Liver (tissue), 9 donors: ENCODE measurements around the gene SNAPC4. TPM values are rescaled to one million over a fixed set of nuclear protein-coding genes. Genes with fewer than 3 reads are reported as not detected.

Source experiments
- DNase-seq: peaks from one replicate; pipeline ENCODE4 v3.0.0-alpha.2; 2017; ENCODE audit warnings: low spot score
- H3K27ac ChIP-seq, 2 donors: one replicate each; pipeline ENCODE4 v1.7.0; 2013; ENCODE audit warnings: inconsistent platforms in 2 of 2, low read length in 2 of 2, control low read depth in 1 of 2, low read depth in 1 of 2, mild to moderate bottlenecking in 1 of 2
- H3K27me3 ChIP-seq, 4 donors: one replicate each; pipeline versions ENCODE4 v1.6.1 to v1.7.0; 2013; ENCODE audit warnings: low read length in 3 of 4, inconsistent platforms in 1 of 4, mild to moderate bottlenecking in 1 of 4, moderate library complexity in 1 of 4; ENCODE audit not compliant: control insufficient read depth in 4 of 4, insufficient read depth in 4 of 4
- H3K36me3 ChIP-seq, 4 donors: one replicate each; pipeline versions ENCODE4 v1.6.1 to v1.7.0; 2013; ENCODE audit warnings: low read length in 3 of 4, mild to moderate bottlenecking in 3 of 4, low read depth in 1 of 4, moderate library complexity in 1 of 4; ENCODE audit not compliant: control insufficient read depth in 4 of 4, insufficient read depth in 3 of 4
- H3K4me1 ChIP-seq, 4 donors: one replicate each; pipeline versions ENCODE4 v1.6.1 to v1.7.0; 2013; ENCODE audit warnings: low read length in 3 of 4, mild to moderate bottlenecking in 3 of 4, moderate library complexity in 1 of 4; ENCODE audit not compliant: control insufficient read depth in 4 of 4, insufficient read depth in 4 of 4
- H3K4me3 ChIP-seq, 3 donors: one replicate each; pipeline versions ENCODE4 v1.6.1 to v1.7.0; 2013; ENCODE audit warnings: low read length in 3 of 3, control low read depth in 1 of 3, low read depth in 1 of 3, mild to moderate bottlenecking in 1 of 3
- H3K9ac ChIP-seq, 2 donors: one replicate each; pipeline ENCODE4 v1.7.0; 2013; ENCODE audit warnings: low read length in 2 of 2, mild to moderate bottlenecking in 2 of 2, moderate library complexity in 2 of 2, control low read depth in 1 of 2, low read depth in 1 of 2
- H3K9me3 ChIP-seq, 4 donors: one replicate each; pipeline versions ENCODE4 v1.6.1 to v1.7.0; 2013; ENCODE audit warnings: low read length in 3 of 4; ENCODE audit not compliant: control insufficient read depth in 4 of 4
- EGR1 ChIP-seq, 2 donors: IDR thresholded peaks; 2 replicates each; pipeline ENCODE4 v1.6.1; 2016 to 2018; ENCODE audit warnings: antibody characterized with exemption in 2 of 2, low read depth in 2 of 2
- FOXA1 ChIP-seq: IDR thresholded peaks from 2 replicates; pipeline ENCODE4 v1.6.1; 2016; ENCODE audit warnings: antibody characterized with exemption
- GABPA ChIP-seq, 2 donors: IDR thresholded peaks in 1 of 2; conservative IDR thresholded peaks in 1 of 2; 2 replicates each; pipeline ENCODE4 v1.6.1; 2016; ENCODE audit warnings: antibody characterized with exemption in 2 of 2, mild to moderate bottlenecking in 1 of 2, moderate library complexity in 1 of 2
- HNF4A ChIP-seq, 2 donors: conservative IDR thresholded peaks; 2 replicates each; pipeline ENCODE4 v1.6.1; 2016; ENCODE audit warnings: antibody characterized with exemption in 2 of 2, mild to moderate bottlenecking in 2 of 2
- HNF4G ChIP-seq: IDR thresholded peaks from 2 replicates; pipeline ENCODE4 v1.6.1; 2016; ENCODE audit warnings: antibody characterized with exemption
- JUND ChIP-seq, 2 donors: IDR thresholded peaks; 2 replicates each; pipeline ENCODE4 v1.6.1; 2016; ENCODE audit warnings: antibody characterized with exemption in 2 of 2
- NR2F2 ChIP-seq: IDR thresholded peaks from 2 replicates; pipeline ENCODE4 v1.6.1; 2016; ENCODE audit warnings: antibody characterized with exemption
- RAD21 ChIP-seq, 2 donors: IDR thresholded peaks; 2 replicates each; pipeline ENCODE4 v1.6.1; 2016; ENCODE audit warnings: antibody characterized with exemption in 2 of 2, mild to moderate bottlenecking in 2 of 2
- RXRA ChIP-seq, 2 donors: IDR thresholded peaks; 2 replicates each; pipeline ENCODE4 v1.6.1; 2017 to 2018; ENCODE audit warnings: antibody characterized with exemption in 2 of 2, mild to moderate bottlenecking in 1 of 2
- SP1 ChIP-seq: IDR thresholded peaks from 2 replicates; pipeline ENCODE4 v1.6.1; 2018; ENCODE audit warnings: antibody characterized with exemption, mild to moderate bottlenecking
- TAF1 ChIP-seq: conservative IDR thresholded peaks from 2 replicates; pipeline ENCODE4 v1.6.1; 2016; ENCODE audit warnings: antibody characterized with exemption, mild to moderate bottlenecking
- YY1 ChIP-seq: IDR thresholded peaks from 2 replicates; pipeline ENCODE4 v1.6.1; 2016; ENCODE audit warnings: antibody characterized with exemption, mild to moderate bottlenecking
- WGBS: extraction: QIAGEN DNeasy Blood & Tissue Kit; methylation state at CpG from one replicate; pipeline ENCODE4 v1.1.7; 2013; 5-methylcytosine and 5-hydroxymethylcytosine counted together
- polyA plus RNA-seq, 2 donors: library from polyadenylated mRNA; stranded (reverse) in 1 of 2; unstranded in 1 of 2; fragments of 200-250 nt in 1 of 2; fragments of >200 nt in 1 of 2; fragmentation: Nextera tagmentation in 1 of 2; extraction: Ambion mirVana in 1 of 2; gene quantifications; one replicate each; pipeline versions ENCODE4 v1.2.1 to v1.2.3, GENCODE V29; 2013 to 2015
- total RNA-seq, 2 donors: library from RNA; depleted of rRNA; stranded (reverse); fragments of >200 nt; gene quantifications; one replicate each; pipeline ENCODE4 v1.2.3, GENCODE V29; 2014
- TF ChIP-seq, protein P1 (sequence below): IDR thresholded peaks from 2 replicates; pipeline ENCODE4 v1.6.1; 2016; ENCODE audit warnings: antibody characterized with exemption, mild to moderate bottlenecking
- TF ChIP-seq, protein P2 (sequence below): IDR thresholded peaks from 2 replicates; pipeline ENCODE4 v1.6.1; 2016; ENCODE audit warnings: antibody characterized with exemption
- TF ChIP-seq, protein P3 (sequence below): IDR thresholded peaks from 2 replicates; pipeline ENCODE4 v1.6.1; 2016; ENCODE audit warnings: antibody characterized with exemption
- TF ChIP-seq, protein P4 (sequence below): fragments of 150-350 bp; IDR thresholded peaks from 2 replicates; pipeline ENCODE4 v1.5.1; 2017; ENCODE audit warnings: improper control_type of control experiment, low read depth, low read length; ENCODE audit not compliant: missing input control
- TF ChIP-seq, protein P5 (sequence below): IDR thresholded peaks from 2 replicates; pipeline ENCODE4 v1.6.1; 2016; ENCODE audit warnings: antibody characterized with exemption
- donor health status: healthy.
- donor health status: healthy.
- donor health status: healthy.
- donor health status: healthy.
- donor health status: healthy.

Gene SNAPC4
- total and polyA plus RNA-seq, 4 donors, result 0.75 to 4.2 (median 3.1) TPM

DNA sequence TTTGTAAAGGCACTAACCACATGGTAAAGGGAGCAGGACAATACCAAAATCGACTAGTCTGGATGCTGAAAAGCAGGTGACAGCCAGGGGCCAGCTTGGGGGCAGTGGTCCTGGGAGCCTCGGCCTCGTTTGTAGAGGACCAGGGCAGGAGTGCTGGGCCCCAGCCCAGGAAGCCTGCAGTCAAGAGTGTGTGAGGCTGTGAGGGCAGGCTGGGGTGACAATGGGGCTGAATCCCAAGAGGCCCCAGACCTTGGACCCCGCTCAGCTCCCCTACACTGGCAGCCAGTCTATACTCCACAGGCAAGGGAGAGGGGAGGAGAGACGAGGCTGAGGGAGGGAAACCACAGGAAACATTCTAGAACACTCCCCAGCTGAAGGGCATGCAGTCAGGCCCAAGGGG lies 42.3 kb upstream of the SNAPC4 start:
- TF ChIP-seq, protein P1, sequence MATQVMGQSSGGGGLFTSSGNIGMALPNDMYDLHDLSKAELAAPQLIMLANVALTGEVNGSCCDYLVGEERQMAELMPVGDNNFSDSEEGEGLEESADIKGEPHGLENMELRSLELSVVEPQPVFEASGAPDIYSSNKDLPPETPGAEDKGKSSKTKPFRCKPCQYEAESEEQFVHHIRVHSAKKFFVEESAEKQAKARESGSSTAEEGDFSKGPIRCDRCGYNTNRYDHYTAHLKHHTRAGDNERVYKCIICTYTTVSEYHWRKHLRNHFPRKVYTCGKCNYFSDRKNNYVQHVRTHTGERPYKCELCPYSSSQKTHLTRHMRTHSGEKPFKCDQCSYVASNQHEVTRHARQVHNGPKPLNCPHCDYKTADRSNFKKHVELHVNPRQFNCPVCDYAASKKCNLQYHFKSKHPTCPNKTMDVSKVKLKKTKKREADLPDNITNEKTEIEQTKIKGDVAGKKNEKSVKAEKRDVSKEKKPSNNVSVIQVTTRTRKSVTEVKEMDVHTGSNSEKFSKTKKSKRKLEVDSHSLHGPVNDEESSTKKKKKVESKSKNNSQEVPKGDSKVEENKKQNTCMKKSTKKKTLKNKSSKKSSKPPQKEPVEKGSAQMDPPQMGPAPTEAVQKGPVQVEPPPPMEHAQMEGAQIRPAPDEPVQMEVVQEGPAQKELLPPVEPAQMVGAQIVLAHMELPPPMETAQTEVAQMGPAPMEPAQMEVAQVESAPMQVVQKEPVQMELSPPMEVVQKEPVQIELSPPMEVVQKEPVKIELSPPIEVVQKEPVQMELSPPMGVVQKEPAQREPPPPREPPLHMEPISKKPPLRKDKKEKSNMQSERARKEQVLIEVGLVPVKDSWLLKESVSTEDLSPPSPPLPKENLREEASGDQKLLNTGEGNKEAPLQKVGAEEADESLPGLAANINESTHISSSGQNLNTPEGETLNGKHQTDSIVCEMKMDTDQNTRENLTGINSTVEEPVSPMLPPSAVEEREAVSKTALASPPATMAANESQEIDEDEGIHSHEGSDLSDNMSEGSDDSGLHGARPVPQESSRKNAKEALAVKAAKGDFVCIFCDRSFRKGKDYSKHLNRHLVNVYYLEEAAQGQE, result no peak
- TF ChIP-seq, protein P2, sequence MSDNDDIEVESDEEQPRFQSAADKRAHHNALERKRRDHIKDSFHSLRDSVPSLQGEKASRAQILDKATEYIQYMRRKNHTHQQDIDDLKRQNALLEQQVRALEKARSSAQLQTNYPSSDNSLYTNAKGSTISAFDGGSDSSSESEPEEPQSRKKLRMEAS, result no peak
- TF ChIP-seq TAF1, result no peak
- TF ChIP-seq, protein P3, sequence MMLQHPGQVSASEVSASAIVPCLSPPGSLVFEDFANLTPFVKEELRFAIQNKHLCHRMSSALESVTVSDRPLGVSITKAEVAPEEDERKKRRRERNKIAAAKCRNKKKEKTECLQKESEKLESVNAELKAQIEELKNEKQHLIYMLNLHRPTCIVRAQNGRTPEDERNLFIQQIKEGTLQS, result no peak
- TF ChIP-seq SP1, result no peak
- TF ChIP-seq HNF4A (conservative IDR thresholded peaks at IDR 0.05), result no peak
- TF ChIP-seq EGR1 (IDR thresholded peaks at IDR 0.05; ENCODE audit: low read depth in 2 of 2), result no peak
- no peak for TF ChIP-seq RXRA (IDR thresholded peaks at IDR 0.05)
- TF ChIP-seq NR2F2, result no peak
- no peak for TF ChIP-seq YY1
- TF ChIP-seq FOXA1, result no peak
- TF ChIP-seq, protein P4, sequence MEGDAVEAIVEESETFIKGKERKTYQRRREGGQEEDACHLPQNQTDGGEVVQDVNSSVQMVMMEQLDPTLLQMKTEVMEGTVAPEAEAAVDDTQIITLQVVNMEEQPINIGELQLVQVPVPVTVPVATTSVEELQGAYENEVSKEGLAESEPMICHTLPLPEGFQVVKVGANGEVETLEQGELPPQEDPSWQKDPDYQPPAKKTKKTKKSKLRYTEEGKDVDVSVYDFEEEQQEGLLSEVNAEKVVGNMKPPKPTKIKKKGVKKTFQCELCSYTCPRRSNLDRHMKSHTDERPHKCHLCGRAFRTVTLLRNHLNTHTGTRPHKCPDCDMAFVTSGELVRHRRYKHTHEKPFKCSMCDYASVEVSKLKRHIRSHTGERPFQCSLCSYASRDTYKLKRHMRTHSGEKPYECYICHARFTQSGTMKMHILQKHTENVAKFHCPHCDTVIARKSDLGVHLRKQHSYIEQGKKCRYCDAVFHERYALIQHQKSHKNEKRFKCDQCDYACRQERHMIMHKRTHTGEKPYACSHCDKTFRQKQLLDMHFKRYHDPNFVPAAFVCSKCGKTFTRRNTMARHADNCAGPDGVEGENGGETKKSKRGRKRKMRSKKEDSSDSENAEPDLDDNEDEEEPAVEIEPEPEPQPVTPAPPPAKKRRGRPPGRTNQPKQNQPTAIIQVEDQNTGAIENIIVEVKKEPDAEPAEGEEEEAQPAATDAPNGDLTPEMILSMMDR, result no peak
- no peak for TF ChIP-seq HNF4G
- TF ChIP-seq JUND (IDR thresholded peaks at IDR 0.05), result no peak
- no peak for TF ChIP-seq RAD21 (IDR thresholded peaks at IDR 0.05)
- Histone ChIP-seq H3K36me3 (peaks cover 24 to 56% (median 38%) of the 10 kb centered on the region in 4 donors), H3K4me1 (peaks cover 14 to 56% (median 48%) of the 10 kb centered on the region in 4 donors), H3K4me3 (no peak overlapping the region), H3K27ac (peak overlapping the region; percentile 79 to 80), H3K9me3 (no peaks in the 10 kb centered on the region), H3K9ac (peak overlapping the region in 1 of 2 donors; percentile 63), H3K27me3 (no peaks in the 10 kb centered on the region)
- DNase-seq, result no peak
- 73% methylated on average over 5 of the region's 5 CpGs for WGBS

DNA sequence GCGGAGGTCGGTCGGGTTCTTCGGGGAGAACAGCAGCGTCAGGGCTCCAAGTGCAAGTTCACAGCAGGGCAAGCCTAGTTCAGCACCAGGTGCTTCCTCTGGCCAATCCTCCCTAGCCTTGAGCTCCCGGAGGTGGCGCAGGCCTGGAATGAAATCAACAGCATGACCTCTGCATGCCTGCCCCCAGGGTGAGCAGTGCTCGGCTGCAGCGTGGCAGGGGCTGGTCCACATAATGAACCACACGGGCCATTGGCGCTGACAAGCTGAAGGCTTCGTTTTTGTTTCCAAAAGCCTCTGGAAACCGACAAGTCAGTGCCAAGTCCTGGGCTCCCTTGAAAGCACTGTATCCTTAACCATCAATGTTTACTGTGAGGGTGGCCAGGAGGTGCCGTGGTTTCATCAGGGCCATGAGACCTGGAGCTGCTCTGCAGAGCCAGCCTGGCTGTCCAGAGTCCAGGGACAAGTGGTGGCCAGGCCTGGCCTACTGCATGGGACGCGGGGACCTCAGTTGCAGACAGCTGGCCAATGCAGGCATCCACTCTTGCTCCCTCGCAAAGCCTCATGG lies 41.8 kb upstream of the SNAPC4 start:
- no peak overlapping the region for H3K4me3 ChIP-seq
- peak overlapping the region in 1 of 2 donors; percentile 32 for H3K9ac ChIP-seq
- peaks cover 14 to 60% (median 52%) of the 10 kb centered on the region in 4 donors for H3K4me1 ChIP-seq
- no peaks in the 10 kb centered on the region for H3K27me3 ChIP-seq
- no peaks in the 10 kb centered on the region for H3K9me3 ChIP-seq
- H3K27ac ChIP-seq, result peak overlapping the region; percentile 79 to 80
- no peak for DNase-seq
- peaks cover 20 to 51% (median 33%) of the 10 kb centered on the region in 4 donors for H3K36me3 ChIP-seq
- WGBS, result 39% methylated on average over 17 of the region's 17 CpGs
- TF ChIP-seq, protein P5, sequence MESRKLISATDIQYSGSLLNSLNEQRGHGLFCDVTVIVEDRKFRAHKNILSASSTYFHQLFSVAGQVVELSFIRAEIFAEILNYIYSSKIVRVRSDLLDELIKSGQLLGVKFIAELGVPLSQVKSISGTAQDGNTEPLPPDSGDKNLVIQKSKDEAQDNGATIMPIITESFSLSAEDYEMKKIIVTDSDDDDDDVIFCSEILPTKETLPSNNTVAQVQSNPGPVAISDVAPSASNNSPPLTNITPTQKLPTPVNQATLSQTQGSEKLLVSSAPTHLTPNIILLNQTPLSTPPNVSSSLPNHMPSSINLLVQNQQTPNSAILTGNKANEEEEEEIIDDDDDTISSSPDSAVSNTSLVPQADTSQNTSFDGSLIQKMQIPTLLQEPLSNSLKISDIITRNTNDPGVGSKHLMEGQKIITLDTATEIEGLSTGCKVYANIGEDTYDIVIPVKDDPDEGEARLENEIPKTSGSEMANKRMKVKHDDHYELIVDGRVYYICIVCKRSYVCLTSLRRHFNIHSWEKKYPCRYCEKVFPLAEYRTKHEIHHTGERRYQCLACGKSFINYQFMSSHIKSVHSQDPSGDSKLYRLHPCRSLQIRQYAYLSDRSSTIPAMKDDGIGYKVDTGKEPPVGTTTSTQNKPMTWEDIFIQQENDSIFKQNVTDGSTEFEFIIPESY, result peak; percentile 64
- TF ChIP-seq GABPA (IDR thresholded peaks at IDR 0.05 in 1 of 2, conservative IDR thresholded peaks at IDR 0.05 in 1 of 2), result peak in 1 of 2 donors; percentile 49
- peak in 1 of 2 donors; percentile 55 for TF ChIP-seq EGR1 (IDR thresholded peaks at IDR 0.05; ENCODE audit: low read depth in 2 of 2)
- TF ChIP-seq JUND (IDR thresholded peaks at IDR 0.05), result peak in 1 of 2 donors; percentile 31
- TF ChIP-seq, protein P2, result no peak
- TF ChIP-seq, protein P4, result no peak
- TF ChIP-seq, protein P3, result no peak
